SKM-1 (cell line): ENCODE results near the gene SIT1.

Experiments used
- DNase-seq: peaks from one replicate; lab custom pipeline; 2025; ENCODE audit not compliant: unreplicated experiment; lab: John Stamatoyannopoulos, UW

SIT1 gene

DNA sequence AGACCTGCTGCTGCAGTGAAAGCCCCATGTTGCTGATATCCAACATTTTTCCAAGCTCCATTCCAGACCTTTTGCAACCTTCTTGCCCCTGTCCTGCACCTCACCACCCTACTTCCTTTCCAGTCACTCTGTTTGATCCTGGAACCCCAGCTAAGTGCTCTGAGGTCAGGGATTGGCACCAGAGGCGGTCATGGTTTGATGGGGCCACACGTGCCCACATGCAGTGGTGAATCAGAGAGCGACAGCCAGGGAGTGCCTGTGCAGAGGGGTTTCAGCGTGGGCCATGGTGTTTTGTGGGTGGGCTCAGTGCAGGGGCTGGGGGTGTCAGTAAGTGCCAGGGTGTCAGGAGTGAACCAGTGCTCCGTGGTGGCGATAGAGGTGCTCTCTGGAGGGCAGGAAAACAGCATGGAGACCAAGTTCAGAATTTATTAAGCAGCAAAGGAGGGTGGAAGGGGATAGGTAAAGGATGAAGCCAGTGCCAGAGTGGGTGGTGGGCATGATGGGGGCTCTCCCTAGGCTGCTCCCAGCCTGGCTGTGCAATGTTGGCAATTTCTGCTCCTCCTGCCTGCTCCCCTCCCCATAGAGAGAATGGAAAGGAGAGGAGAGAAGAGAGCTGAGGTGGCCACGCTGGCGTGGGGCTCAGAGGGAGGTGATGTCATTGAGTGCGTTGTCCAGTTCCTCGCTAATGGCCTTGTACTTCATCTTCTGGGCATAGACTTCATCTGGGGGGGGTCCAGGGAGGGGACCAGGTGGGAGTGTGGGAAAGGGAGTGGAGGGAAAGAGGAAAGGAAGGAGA lies 32.0 kb upstream of the SIT1 start:
- DNase-seq, result no peak

DNA sequence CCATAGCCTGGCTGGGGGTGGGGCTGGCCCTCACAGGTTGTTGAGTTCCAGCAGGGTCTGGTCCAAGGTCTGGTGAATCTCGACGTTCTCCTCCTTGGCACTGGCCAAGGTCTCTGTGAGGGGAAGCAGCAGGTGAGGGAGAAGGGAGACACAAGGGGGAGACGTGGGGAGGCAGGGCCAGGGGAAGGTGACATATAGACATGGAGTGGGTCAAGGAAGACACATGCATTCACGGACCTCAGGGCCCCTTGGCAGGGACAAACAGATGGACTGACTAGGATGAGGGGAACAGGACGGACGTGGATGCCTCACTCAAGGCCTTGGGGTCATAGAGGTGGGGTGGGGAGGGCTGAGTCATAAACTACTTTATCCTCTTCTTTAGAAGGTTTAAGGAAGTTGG lies 31.3 kb upstream of the SIT1 start:
- DNase-seq, result no peak

DNA sequence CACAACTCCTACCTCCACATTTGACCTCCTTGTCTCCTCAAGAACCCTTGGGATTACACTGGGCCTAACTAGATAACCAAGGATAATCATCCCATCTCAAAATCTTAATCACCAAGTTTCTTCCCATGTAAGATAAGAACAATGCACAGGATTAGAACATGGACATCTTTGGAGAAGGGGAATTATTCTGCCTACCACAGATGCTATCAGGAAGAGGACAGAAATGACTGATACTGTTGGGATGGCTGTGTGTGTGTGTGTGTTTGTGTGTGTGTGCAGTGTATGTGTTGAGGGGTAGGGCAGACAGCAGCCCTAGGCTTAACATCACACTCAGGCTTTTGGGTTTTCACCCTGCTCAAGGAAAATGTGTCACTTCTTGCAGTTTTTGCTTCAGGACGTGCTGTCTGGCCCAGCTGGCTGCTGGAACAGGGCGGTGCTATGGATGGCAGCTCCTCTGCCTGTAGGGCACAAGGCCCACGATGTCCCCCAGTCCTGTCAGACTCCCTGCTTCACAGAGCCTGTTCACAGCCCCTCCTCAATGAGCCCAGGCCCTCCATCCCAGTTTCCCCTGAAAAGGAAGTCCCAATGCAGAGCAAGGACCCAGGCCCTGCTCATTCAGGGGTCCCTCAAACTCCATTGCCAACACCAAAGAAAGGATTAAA lies 30.7 kb upstream of the SIT1 start:
- no peak for DNase-seq

DNA sequence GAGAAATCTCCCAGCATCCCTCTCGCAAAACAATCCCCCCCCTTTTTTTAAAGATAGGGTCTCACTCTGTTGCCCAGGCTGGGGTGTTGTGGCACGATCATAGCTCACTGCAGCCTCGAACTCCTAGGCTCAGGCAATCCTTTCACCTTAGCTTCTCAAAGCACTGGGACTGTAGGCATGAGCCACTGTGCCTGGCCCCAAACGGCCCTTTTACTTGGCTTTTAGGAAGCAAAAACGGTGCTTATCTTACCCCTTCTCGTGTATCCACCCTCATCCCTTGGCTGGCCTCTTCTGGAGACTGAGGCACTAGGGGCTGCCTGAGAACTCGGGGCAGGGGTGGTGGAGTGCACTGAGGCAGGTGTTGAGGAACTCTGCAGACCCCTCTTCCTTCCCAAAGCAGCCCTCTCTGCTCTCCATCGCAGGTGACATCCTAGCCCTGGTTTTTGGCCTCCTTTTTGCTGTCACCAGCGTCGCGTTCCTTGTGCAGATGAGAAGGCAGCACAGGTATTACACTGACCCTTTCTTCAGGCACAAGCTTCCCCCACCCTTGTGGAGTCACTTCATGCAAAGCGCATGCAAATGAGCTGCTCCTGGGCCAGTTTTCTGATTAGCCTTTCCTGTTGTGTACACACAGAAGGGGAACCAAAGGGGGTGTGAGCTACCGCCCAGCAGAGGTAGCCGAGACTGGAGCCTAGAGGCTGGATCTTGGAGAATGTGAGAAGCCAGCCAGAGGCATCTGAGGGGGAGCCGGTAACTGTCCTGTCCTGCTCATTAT lies 29.8 kb upstream of the SIT1 start:
- no peak for DNase-seq

DNA sequence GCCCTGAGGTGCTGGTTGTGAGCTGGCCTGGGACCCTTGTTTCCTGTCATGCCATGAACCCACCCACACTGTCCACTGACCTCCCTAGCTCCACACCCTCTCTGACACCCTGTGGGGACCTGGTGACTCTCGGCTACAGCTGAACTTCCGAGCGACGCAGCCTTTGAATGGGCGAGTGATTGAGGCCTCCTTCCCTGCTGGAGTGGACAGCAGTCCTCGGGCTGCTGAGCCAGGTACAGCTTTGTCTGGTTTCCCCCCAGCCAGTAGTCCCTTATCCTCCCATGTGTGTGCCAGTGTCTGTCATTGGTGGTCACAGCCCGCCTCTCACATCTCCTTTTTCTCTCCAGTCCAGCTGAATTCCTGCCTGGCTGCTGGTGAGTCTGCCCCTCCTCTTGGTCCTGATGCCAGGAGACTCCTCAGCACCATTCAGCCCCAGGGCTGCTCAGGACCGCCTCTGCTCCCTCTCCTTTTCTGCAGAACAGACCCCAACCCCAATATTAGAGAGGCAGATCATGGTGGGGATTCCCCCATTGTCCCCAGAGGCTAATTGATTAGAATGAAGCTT lies 29.1 kb upstream of the SIT1 start:
- no peak for DNase-seq

DNA sequence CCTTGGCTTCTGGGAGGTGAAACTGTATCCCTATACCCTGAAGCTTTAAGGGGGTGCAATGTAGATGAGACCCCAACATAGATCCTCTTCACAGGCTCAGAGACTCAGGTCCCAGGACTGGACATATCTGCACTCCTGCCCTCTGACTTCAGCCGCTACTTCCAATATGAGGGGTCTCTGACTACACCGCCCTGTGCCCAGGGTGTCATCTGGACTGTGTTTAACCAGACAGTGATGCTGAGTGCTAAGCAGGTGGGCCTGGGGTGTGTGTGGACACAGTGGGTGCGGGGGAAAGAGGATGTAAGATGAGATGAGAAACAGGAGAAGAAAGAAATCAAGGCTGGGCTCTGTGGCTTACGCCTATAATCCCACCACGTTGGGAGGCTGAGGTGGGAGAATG lies 28.4 kb upstream of the SIT1 start:
- no peak for DNase-seq

DNA sequence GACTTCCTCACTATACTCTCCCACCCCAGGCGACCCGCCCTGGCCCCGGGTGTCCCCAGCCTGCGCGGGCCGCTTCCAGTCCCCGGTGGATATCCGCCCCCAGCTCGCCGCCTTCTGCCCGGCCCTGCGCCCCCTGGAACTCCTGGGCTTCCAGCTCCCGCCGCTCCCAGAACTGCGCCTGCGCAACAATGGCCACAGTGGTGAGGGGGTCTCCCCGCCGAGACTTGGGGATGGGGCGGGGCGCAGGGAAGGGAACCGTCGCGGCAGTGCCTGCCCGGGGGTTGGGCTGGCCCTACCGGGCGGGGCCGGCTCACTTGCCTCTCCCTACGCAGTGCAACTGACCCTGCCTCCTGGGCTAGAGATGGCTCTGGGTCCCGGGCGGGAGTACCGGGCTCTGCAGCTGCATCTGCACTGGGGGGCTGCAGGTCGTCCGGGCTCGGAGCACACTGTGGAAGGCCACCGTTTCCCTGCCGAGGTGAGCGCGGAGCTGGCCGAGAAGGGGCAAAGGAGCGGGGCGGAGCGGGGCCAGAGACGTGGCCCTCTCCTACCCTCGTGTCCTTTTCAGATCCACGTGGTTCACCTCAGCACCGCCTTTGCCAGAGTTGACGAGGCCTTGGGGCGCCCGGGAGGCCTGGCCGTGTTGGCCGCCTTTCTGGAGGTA lies 25.1 kb upstream of the SIT1 start:
- no peak for DNase-seq

DNA sequence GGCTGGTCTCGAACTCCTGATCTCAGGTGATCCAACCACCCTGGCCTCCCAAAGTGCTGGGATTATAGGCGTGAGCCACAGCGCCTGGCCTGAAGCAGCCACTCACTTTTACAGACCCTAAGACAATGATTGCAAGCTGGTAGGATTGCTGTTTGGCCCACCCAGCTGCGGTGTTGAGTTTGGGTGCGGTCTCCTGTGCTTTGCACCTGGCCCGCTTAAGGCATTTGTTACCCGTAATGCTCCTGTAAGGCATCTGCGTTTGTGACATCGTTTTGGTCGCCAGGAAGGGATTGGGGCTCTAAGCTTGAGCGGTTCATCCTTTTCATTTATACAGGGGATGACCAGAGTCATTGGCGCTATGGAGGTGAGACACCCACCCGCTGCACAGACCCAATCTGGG lies 24.5 kb upstream of the SIT1 start:
- DNase-seq, result no peak

DNA sequence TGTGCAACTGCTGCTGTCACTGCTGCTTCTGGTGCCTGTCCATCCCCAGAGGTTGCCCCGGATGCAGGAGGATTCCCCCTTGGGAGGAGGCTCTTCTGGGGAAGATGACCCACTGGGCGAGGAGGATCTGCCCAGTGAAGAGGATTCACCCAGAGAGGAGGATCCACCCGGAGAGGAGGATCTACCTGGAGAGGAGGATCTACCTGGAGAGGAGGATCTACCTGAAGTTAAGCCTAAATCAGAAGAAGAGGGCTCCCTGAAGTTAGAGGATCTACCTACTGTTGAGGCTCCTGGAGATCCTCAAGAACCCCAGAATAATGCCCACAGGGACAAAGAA lies 23.3 kb upstream of the SIT1 start:
- DNase-seq, result no peak

DNA sequence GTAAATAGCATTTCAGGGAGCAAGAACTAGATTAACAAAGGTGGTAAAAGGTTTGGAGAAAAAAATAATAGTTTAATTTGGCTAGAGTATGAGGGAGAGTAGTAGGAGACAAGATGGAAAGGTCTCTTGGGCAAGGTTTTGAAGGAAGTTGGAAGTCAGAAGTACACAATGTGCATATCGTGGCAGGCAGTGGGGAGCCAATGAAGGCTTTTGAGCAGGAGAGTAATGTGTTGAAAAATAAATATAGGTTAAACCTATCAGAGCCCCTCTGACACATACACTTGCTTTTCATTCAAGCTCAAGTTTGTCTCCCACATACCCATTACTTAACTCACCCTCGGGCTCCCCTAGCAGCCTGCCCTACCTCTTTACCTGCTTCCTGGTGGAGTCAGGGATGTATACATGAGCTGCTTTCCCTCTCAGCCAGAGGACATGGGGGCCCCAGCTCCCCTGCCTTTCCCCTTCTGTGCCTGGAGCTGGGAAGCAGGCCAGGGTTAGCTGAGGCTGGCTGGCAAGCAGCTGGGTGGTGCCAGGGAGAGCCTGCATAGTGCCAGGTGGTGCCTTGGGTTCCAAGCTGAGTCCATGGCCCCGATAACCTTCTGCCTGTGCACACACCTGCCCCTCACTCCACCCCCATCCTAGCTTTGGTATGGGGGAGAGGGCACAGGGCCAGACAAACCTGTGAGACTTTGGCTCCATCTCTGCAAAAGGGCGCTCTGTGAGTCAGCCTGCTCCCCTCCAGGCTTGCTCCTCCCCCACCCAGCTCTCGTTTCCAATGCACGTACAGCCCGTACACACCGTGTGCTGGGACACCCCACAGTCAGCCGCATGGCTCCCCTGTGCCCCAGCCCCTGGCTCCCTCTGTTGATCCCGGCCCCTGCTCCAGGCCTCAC lies 22.6 kb upstream of the SIT1 start, which contains the start of gene CA9:
TSS of gene CA9 (plus strand) at position 797 of the 893 bp plus-strand sequence. CDS start at position 829, 32 bp downstream.
- no peak for DNase-seq

DNA sequence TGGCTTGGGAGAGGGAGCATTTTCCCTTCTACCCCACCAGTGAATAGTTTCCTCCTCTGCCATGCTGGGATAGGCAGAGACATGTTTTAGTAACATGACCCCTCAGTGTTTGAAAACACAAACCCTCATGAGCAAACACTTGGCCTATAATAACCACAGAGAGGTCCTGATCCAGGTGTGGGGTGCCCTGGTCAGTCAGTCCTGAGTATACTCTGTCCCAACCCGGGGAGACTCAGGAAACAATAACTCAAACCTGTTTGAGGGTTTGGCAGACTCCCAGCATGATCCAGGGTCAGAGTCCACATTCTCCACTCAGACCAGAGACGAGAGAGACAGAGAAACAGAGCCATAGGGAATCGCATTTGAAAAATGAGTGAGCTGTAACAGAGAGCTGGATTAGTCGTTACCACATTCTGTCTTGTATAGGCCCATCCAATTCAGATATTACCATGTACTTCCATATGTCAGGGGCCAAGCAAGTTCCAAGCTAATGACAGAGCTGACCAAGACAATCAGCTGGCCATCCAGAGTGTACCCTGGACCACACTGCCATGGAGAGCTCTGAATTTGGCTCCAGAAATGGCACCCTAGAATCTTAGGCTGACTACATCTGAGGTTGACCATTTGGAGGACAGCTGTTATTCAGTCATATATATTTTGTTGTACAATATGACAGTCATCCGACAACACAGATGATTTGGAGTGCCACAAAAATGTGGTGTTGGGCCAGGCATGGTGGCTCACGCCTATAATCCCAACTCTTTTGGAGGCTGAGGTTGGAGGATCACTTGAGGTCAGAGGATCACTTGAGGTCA lies 18.8 kb upstream of the SIT1 start:
- DNase-seq, result no peak

DNA sequence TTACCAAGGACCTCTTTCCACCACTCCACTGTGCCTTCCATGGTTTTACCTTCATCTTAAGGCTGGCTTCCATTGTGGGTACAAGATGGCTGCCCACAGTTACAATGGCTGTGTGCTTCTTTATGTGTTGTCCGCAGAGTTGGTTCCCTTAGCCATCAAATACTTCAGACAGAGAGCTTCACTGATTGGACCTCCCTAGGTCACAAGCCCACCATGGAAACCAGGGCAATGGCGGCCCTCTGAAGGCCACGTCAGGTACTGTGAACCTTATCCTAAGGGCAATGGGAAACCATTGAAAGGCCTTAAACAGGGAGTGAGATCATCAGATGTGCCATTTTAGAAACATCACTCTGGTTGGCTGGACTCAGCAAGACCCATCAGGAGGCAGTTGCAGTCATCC lies 17.2 kb upstream of the SIT1 start:
- DNase-seq, result no peak

DNA sequence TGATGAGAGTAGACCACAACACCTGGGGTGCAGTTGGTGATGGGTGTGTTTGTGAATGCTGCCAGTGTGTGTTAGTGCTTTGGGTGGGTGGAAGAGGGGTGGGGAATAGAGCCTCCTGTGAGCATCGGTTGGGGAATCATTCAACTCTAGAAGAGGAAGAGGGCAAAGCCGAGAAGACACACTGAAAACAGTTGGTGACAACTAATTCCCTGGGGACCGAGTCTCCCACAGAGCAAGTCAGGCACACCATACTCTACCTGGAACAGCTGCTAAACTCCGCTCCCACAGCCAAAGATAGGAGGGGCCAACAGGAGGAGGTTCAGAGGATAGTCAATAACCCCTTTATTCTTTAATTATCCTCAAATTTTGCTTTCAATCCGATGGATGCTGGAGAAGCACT lies 15.8 kb upstream of the SIT1 start:
- no peak for DNase-seq

DNA sequence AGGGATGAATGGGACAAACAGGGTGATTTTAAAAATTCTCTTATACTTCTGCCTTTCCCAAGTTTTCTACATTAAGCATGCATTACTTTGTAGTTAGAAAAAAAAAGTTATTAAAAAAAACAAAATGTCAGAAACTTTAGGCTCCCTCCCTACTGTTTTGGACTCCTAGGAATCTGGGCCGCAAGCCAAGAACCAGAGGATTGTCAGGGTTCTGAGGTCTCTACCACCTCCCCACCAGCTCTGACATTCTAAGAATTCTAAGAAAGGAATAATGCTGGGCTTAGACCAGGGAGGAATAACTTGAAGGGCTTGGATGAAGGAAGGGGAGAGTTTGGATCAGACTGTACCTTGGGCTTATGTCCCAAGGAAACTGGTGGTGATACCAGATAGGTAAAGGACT lies 15.3 kb upstream of the SIT1 start:
- DNase-seq, result no peak

DNA sequence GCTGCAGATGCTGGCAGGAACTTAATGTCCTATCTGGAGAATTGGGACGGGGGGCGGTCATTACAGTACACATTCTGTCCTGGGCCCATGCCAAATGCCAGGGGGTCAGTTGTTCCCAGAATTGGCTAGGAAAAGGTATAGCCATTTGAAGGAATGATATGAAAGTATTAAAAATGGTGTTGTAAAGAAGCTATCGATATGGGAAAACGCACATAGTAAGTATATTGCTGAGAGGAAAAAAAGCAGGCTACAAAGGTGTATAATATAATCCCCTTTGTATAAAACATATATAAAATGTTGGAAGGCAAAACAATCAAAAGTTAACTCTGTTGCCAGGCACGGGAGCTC lies 14.7 kb upstream of the SIT1 start:
- no peak for DNase-seq

DNA sequence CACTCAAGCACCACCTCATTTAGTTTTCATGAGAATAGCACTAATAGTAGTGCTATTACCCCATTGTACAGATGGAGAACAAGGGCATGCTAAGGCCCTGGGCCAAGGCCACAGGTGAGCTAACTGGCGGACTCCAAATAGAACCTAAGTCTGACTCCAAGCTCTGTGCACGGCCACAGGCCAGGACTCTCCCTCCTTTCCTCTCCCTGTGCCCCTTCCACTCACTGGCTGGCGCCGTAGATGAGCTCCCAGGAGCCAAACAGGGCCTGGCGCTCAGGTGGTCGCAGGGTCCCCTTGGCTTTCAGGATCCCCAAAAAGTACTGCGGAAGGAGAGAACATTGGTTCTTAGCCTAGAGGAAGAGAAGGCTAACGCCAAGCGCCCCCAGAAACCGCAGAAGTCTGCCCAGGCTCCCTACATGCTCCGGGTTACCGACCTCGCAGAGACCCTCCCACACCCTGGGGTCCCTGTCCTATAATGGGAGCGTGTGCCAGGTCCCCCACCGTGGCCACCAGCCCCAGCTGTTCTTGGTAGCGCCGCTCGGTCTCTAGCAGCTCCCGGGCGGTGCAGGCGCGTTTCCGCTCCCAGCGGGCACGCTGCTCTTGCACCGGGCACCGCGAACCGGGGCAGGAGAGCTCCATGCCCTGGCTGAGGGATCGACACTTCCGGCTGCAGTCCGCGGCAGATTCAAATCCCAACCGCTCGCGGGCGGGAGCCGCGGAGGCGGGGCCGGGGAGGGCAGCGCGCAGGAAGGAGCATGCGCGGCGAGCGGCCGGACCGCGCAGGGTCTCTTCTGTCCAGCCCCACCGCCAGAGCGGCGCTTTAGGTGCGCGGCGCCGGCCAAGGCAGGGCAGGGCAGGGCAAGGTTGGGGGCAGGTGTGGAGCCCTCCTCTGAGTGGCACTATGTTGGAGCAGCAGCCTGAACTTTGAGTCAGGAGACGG lies 14.1 kb upstream of the SIT1 start, which contains the start of gene ARHGEF39:
TSS of gene ARHGEF39 (minus strand) at position 665 of the 940 bp plus-strand sequence. CDS start at position 639, 26 bp downstream.
- DNase-seq, result peak; percentile 77

DNA sequence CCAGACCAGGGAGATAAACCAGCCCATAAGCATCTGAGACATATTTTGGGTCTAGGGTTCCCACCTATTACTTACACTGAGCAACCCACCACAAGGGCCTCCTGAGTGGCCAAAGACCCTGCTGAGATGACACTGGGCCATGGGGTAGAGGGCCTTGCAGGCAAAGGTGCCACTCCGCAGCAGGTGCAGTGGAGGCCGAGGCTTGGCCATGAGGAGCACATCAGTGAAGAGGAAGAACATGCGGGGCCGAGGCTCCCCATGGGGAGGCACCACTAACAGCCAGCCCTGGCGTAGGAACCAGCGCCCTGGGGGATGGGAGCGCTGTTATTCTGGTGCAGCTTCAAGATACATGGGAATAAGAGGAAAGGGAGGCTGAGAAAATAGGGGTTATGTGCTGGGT lies 11.7 kb upstream of the SIT1 start:
- DNase-seq, result no peak

DNA sequence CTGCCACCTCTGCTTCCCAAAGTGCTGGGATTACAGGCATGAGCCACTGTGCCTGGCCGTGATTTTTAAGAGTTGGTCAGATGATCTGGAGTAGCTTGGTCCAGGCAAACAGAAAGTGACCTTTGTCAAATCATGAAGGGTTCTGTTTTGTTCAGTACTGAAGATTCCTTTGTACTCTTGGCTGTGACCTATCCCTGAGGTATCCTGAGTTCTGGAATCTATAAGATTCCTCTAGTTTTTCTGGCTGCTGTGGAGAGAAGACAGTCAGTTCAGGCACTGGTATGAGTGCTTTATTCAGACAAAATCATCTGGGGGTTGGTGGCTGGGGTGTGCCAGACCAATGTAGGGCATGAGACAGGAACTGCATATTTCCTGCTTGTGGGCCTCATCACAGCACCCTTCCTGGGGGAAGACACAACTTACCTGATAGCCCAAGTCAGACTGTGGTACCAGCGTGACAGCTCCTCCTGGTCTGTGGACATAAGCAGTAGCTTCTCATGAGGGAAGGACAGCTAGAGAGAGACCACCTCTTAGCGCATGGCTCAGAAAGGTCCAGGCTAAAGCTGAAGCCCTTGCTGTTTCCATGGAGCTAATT lies 11.1 kb upstream of the SIT1 start:
- no peak for DNase-seq
